Smooth muscle cell (in vitro differentiated cells): ENCODE data around the gene PFKFB2. TPM values are rescaled to one million over a fixed set of nuclear protein-coding genes. Genes with fewer than 3 reads are reported as not detected.

Source experiments
- DNase-seq: peaks from one replicate; lab custom pipeline; 2025; ENCODE audit not compliant: unreplicated experiment; lab: John Stamatoyannopoulos, UW
- H2AFZ ChIP-seq: fragments of 200-600 bp; sonication (generic); 2 replicates; pipeline ENCODE4 v1.6.0; 2016; ENCODE audit warnings: antibody characterized with exemption, low read depth, mild to moderate bottlenecking
- H3F3A ChIP-seq: fragments of 200-600 bp; sonication (generic); 2 replicates; pipeline ENCODE4 v1.6.0; 2017; ENCODE audit warnings: antibody characterized with exemption, low read depth
- H3K27ac ChIP-seq: fragments of 200-600 bp; sonication (generic); 2 replicates; pipeline ENCODE4 v1.5.1; 2016; ENCODE audit warnings: low read depth, mild to moderate bottlenecking
- H3K27me3 ChIP-seq: fragments of 200-600 bp; sonication (generic); 2 replicates; pipeline ENCODE4 v1.6.1; 2016; ENCODE audit warnings: low read depth, mild to moderate bottlenecking
- H3K36me3 ChIP-seq: fragments of 200-600 bp; sonication (generic); 2 replicates; pipeline ENCODE4 v1.5.1; 2016; ENCODE audit warnings: low read depth
- H3K4me1 ChIP-seq: fragments of 200-600 bp; sonication (generic); 2 replicates; pipeline ENCODE4 v1.5.1; 2016; ENCODE audit warnings: low read depth
- H3K4me2 ChIP-seq: fragments of 200-600 bp; sonication (generic); 2 replicates; pipeline ENCODE4 v1.6.0; 2016; ENCODE audit warnings: mild to moderate bottlenecking
- H3K4me3 ChIP-seq: fragments of 200-600 bp; sonication (generic); 2 replicates; pipeline ENCODE4 v1.5.1; 2016; ENCODE audit warnings: mild to moderate bottlenecking
- H3K79me2 ChIP-seq: fragments of 200-600 bp; sonication (generic); 2 replicates; pipeline ENCODE4 v1.6.0; 2016; ENCODE audit warnings: low read depth, mild to moderate bottlenecking
- H3K9ac ChIP-seq: fragments of 200-600 bp; sonication (generic); 2 replicates; pipeline ENCODE4 v1.6.0; 2016; ENCODE audit warnings: low read depth
- H3K9me3 ChIP-seq: fragments of 200-600 bp; sonication (generic); replicated peaks from 2 replicates; pipeline ENCODE4 v1.5.1; 2016; ENCODE audit warnings: low read depth
- H4K20me1 ChIP-seq: fragments of 200-600 bp; sonication (generic); 2 replicates; pipeline ENCODE4 v1.6.0; 2016; ENCODE audit warnings: low read depth
- CTCF ChIP-seq: fragments of 200-600 bp; sonication (generic); IDR thresholded peaks from 2 replicates; pipeline ENCODE4 v1.5.1; 2017; ENCODE audit warnings: borderline replicate concordance, mild to moderate bottlenecking, antibody characterized with exemption; ENCODE audit not compliant: insufficient read depth, poor library complexity, severe bottlenecking
- WGBS: methylation state at CpG from one replicate; pipeline ENCODE4 v1.1.7; 2016; ENCODE audit warnings: low lambda C conversion rate; 5-methylcytosine and 5-hydroxymethylcytosine counted together
- polyA plus RNA-seq: library from polyadenylated mRNA; unstranded; fragments of >200 nt; fragmentation: Nextera tagmentation; extraction: Ambion mirVana; gene quantifications from 2 replicates; pipeline ENCODE4 v1.2.1, GENCODE V29; 2016
- total RNA-seq: library from RNA; depleted of rRNA; stranded (reverse); fragments of >200 nt; gene quantifications from 2 replicates; pipeline ENCODE4 v1.2.3, GENCODE V29; 2014

PFKFB2 gene
- total and polyA plus RNA-seq, 2 experiments from 2014 or later: 5.0 to 9.8 TPM

- 99% methylated on average over 5 of the region's 5 CpGs for WGBS
- no peak for TF ChIP-seq CTCF
- H3F3A ChIP-seq: no peaks in the 10 kb centered on the region
- H3K27me3 ChIP-seq: no peaks in the 10 kb centered on the region
- H3K27ac ChIP-seq: no peak overlapping the region
- DNase-seq: no peak
- no peak overlapping the region for H3K9ac ChIP-seq
- no peak overlapping the region for H3K4me3 ChIP-seq
- no peaks in the 10 kb centered on the region for H3K79me2 ChIP-seq
- H3K9me3 ChIP-seq: no peaks in the 10 kb centered on the region
- no peaks in the 10 kb centered on the region for H4K20me1 ChIP-seq
- H3K36me3 ChIP-seq: peaks cover 6% of the 10 kb centered on the region
- H2AFZ ChIP-seq: no peak overlapping the region
- no peaks in the 10 kb centered on the region for H3K4me1 ChIP-seq
- no peak overlapping the region for H3K4me2 ChIP-seq
Observed at GRCh38 chr1:207069858-207070506, 16.9 kb downstream of the PFKFB2 start.

GRCh38 chr1:207070811-207071210 lies 17.7 kb downstream of the PFKFB2 start:
- Histone ChIP-seq H2AFZ (no peak overlapping the region), H4K20me1 (no peaks in the 10 kb centered on the region), H3K36me3 (peaks cover 6% of the 10 kb centered on the region), H3K27ac (no peak overlapping the region), H3K79me2 (no peaks in the 10 kb centered on the region), H3K4me3 (no peak overlapping the region), H3F3A (no peaks in the 10 kb centered on the region), H3K27me3 (no peaks in the 10 kb centered on the region), H3K4me1 (no peaks in the 10 kb centered on the region), H3K9ac (no peak overlapping the region), H3K4me2 (no peak overlapping the region), H3K9me3 (no peaks in the 10 kb centered on the region)
- no peak for DNase-seq
- 94% methylated on average over 4 of the region's 4 CpGs for WGBS
- no peak for TF ChIP-seq CTCF

GRCh38 chr1:207071426-207071825 lies 18.4 kb downstream of the PFKFB2 start:
- H3K9me3 ChIP-seq: no peaks in the 10 kb centered on the region
- H4K20me1 ChIP-seq: no peaks in the 10 kb centered on the region
- no peaks in the 10 kb centered on the region for H3F3A ChIP-seq
- DNase-seq: no peak
- TF ChIP-seq CTCF: no peak
- H3K27me3 ChIP-seq: no peaks in the 10 kb centered on the region
- no peak overlapping the region for H3K4me3 ChIP-seq
- H3K9ac ChIP-seq: no peak overlapping the region
- no peak overlapping the region for H2AFZ ChIP-seq
- H3K4me1 ChIP-seq: no peaks in the 10 kb centered on the region
- H3K27ac ChIP-seq: no peak overlapping the region
- 95% methylated on average over 6 of the region's 6 CpGs for WGBS
- H3K79me2 ChIP-seq: no peaks in the 10 kb centered on the region
- no peak overlapping the region for H3K4me2 ChIP-seq
- peaks cover 6% of the 10 kb centered on the region for H3K36me3 ChIP-seq

- Histone ChIP-seq H3K27ac (no peak overlapping the region), H3K27me3 (no peaks in the 10 kb centered on the region), H3K4me1 (no peaks in the 10 kb centered on the region), H3K4me3 (no peak overlapping the region), H3K9me3 (no peaks in the 10 kb centered on the region), H3K36me3 (peaks cover 6% of the 10 kb centered on the region), H3K9ac (no peak overlapping the region), H2AFZ (no peak overlapping the region), H4K20me1 (no peaks in the 10 kb centered on the region), H3F3A (no peaks in the 10 kb centered on the region), H3K79me2 (no peaks in the 10 kb centered on the region), H3K4me2 (no peak overlapping the region)
- 95% methylated on average over 8 of the region's 8 CpGs for WGBS
- TF ChIP-seq CTCF: no peak
- DNase-seq: no peak
Observed at GRCh38 chr1:207072233-207072632, 19.2 kb downstream of the PFKFB2 start.
